Pancreas (tissue), 10 donors: ENCODE measurements around the gene CCNYL1. TPM values are rescaled to one million over a fixed set of nuclear protein-coding genes. Genes with fewer than 3 reads are reported as not detected.
"Not testable (repeated sequence)": the region's sequence is repeated elsewhere in the genome, so short reads cannot be mapped to it uniquely, and the experiment has no call there.

ENCODE experiments used
- ATAC-seq, 4 donors: fragments of 200-7000 bp; cut with Tn5 transposase; one replicate each; pipeline versions ENCODE4 v1.8.0 to v1.9.1; 2020; ENCODE audit warnings: mild to moderate bottlenecking in 4 of 4, moderate library complexity in 4 of 4
- DNase-seq, 6 donors: peaks; one replicate each; pipeline ENCODE4 v3.0.0-alpha.2; 2020
- FAIRE-seq: peaks from 2 replicates; lab custom pipeline; 2012; peaks lifted over from hg19 to GRCh38; lab: Jason Lieb, UNC
- H3K27ac ChIP-seq, 4 donors: fragments of 200-600 bp; sonication (generic); 1 replicate in 3 of 4; 2 replicates in 1 of 4; pipeline versions ENCODE4 v1.5.0 to v1.8.0; 2020
- H3K27me3 ChIP-seq, 4 donors: fragments of 200-600 bp; one replicate each; pipeline ENCODE4 v1.8.0; 2021
- H3K36me3 ChIP-seq, 3 donors: fragments of 200-600 bp; sonication (generic) in 1 of 3; one replicate each; pipeline versions ENCODE4 v1.5.0 to v1.8.0; 2020 to 2021
- H3K4me1 ChIP-seq, 3 donors: fragments of 200-600 bp; one replicate each; pipeline ENCODE4 v1.8.0; 2021
- H3K4me3 ChIP-seq, 4 donors: fragments of 200-600 bp; sonication (generic) in 2 of 4; one replicate each; pipeline versions ENCODE4 v1.5.0 to v1.8.0; 2020 to 2021
- H3K9me3 ChIP-seq, 4 donors: fragments of 200-600 bp; one replicate each; pipeline ENCODE4 v1.8.0; 2021
- CTCF ChIP-seq, 4 donors: fragments of 200-600 bp; sonication (generic) in 3 of 4; IDR thresholded peaks; one replicate each; pipeline versions ENCODE4 v1.5.0 to v1.8.0; 2021; ENCODE audit warnings: antibody characterized with exemption in 4 of 4
- WGBS, 2 donors: extraction: QIAGEN DNeasy Blood & Tissue Kit; methylation state at CpG; one replicate each; pipeline ENCODE4 v1.1.7; 2013; 5-methylcytosine and 5-hydroxymethylcytosine counted together
- intact Hi-C, 3 donors: fragments of 100-400 bp; cut with DNase I; formaldehyde crosslinking; loops; one replicate each; pipeline versions ENCODE4 v1.11.1 to v1.14.2; 2022
- polyA plus RNA-seq, 2 donors: library from polyadenylated mRNA; stranded (reverse); fragments of 200-250 nt; gene quantifications; one replicate each; pipeline ENCODE4 v1.2.3, GENCODE V29; 2013
- total RNA-seq, 6 donors: library from RNA; stranded (reverse); fragmentation: NEBNext Ultra II Directional in 4 of 6; extraction: Animal tissue kit (Norgen Biotek cat#: 25700) in 4 of 6; gene quantifications; one replicate each; pipeline versions ENCODE4 v1.2.1 to v1.2.4, GENCODE V29; 2021 to 2023
- donor health status: healthy with polysubstance abuse.
- donor health status: DM: no; HTN: no; CAD: no; lungs with moderate emphysema.
- donor health status: DM: no; HTN: no; CAD: no.
- donor health status: control.
- donor health status: control.
- donor health status: Bipolar disorder and iron deficiency.
- donor health status: DM: yes; HTN: yes; CAD: no.
- donor health status: DM: no; HTN: no; CAD: no.
- donor health status: DM: no; HTN: no; CAD: no.
- donor health status: DM: yes; HTN: yes; CAD: no.

CCNYL1 gene
- total and polyA plus RNA-seq, 8 donors: 5.2 to 12.4 (median 10.7) TPM

DNA sequence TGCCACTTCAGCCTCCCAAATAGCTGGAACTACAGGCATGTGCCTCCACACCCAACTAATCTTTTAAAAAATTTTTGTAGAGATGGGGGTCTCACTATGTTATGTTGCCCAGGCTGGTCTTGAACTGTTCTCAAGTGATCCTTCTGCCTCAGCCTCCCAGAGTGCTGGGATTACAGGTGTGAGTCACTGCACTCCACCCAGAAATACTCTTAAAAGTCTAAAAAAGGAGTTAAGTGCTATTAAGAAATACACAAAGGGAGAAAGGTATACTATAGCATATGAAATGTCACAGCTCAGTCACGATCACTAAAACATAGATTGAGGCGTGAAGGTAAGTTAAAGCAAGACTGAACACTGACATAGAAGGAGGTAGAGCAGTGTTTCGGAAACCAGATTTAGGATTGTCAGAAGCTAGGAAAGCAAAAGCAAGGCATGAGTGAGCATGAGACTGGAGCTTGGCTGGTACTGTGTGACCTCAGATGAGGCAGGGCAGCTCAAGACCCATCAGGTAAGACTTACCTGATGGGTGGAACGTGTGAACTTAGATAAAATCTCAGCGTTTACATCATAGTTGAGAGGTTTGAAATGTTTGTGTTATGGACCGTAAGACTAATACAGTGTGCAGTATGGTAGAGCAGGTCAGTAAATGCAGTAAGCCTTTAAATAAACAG lies 9.2 kb downstream of the CCNYL1 start:
- no peak for DNase-seq
- WGBS, 2 donors: 65 to 66% methylated on average over 6 of the region's 6 CpGs
- Histone ChIP-seq H3K27me3 (no peaks in the 10 kb centered on the region), H3K9me3 (no peaks in the 10 kb centered on the region), H3K4me1 (peaks cover 0 to 14% (median 14%) of the 10 kb centered on the region in 3 donors), H3K27ac (no peak overlapping the region), H3K4me3 (no peak overlapping the region), H3K36me3 (no peaks in the 10 kb centered on the region)
- TF ChIP-seq CTCF (IDR thresholded peaks at IDR 0.05): no peak
- peak in 3 of 4 donors; percentile 20 to 32 (median 21) for ATAC-seq
- no peak for FAIRE-seq
- intact Hi-C loops: no loop called here

- intact Hi-C loops: no loop called here
- H3K36me3 ChIP-seq: no peaks in the 10 kb centered on the region
- no peak for TF ChIP-seq CTCF (IDR thresholded peaks at IDR 0.05)
- no peaks in the 10 kb centered on the region for H3K27me3 ChIP-seq
- DNase-seq (no peak), FAIRE-seq (no peak), ATAC-seq (peak in 1 of 4 donors; percentile 13)
- no peak overlapping the region for H3K4me3 ChIP-seq
- peaks cover 0 to 14% (median 14%) of the 10 kb centered on the region in 3 donors for H3K4me1 ChIP-seq
- H3K9me3 ChIP-seq: no peaks in the 10 kb centered on the region
- WGBS, 2 donors: 82 to 88% methylated on average over 7 of the region's 7 CpGs
- no peak overlapping the region for H3K27ac ChIP-seq
These were observed 11.5 kb downstream of the CCNYL1 start for GRCh38 chr2:207722773-207723424.

DNA sequence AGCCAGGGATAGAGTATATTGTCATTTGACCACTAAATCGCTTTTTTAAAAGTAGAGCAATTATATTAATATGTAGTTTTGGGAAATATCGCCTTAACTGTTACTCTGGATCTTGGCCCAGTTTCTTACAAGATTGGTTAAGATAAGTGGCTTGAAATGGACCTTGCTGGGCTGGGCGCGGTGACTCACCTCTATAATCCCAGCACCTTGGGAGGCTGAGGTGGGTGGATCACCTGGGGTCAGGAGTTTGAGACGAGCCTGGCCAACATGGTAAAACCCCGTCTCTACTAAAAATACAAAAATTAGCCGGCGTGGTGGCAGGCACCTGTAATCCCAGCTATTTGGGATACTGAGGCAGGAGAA lies 12.0 kb downstream of the CCNYL1 start:
- peaks cover 0 to 14% (median 14%) of the 10 kb centered on the region in 3 donors for H3K4me1 ChIP-seq
- intact Hi-C loops, H3K27ac ChIP-seq, FAIRE-seq, H3K9me3 ChIP-seq, H3K27me3 ChIP-seq, H3K36me3 ChIP-seq, DNase-seq, H3K4me3 ChIP-seq: not testable (repeated sequence)
- WGBS, 2 donors: 70 to 73% methylated on average over 8 of the region's 8 CpGs
- peak in 3 of 4 donors; percentile 45 to 60 (median 58) for ATAC-seq

DNA sequence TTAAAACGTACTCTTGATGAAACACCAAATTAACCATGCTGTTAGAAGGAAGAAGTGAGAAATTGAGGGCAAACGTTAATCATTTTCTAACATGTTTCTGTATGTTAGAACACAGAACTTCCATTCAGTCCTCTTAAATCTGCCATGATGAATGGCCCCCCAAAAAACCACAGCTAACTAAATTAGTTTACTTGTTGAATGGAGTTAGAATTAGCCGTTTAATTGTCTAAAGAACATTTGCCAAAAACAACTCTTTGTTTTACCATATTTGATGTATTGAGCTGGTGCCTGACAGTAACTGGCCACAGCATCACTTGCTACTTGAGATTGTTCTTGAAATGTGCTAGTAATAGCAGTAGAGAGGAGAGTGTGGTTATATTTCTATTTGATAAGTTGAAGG lies 12.7 kb downstream of the CCNYL1 start:
- intact Hi-C loops: no loop called here
- TF ChIP-seq CTCF (IDR thresholded peaks at IDR 0.05): no peak
- no peaks in the 10 kb centered on the region for H3K36me3 ChIP-seq
- H3K4me3 ChIP-seq: no peak overlapping the region
- no peak overlapping the region for H3K27ac ChIP-seq
- 27 to 30% methylated on average over 3 of the region's 3 CpGs for WGBS, 2 donors
- FAIRE-seq (no peak), DNase-seq (no peak), ATAC-seq (no peak)
- no peaks in the 10 kb centered on the region for H3K9me3 ChIP-seq
- H3K4me1 ChIP-seq: peaks cover 0 to 14% (median 14%) of the 10 kb centered on the region in 3 donors
- no peaks in the 10 kb centered on the region for H3K27me3 ChIP-seq

- no peak overlapping the region for H3K27ac ChIP-seq
- H3K9me3 ChIP-seq: no peaks in the 10 kb centered on the region
- no peaks in the 10 kb centered on the region for H3K36me3 ChIP-seq
- H3K4me3 ChIP-seq: no peak overlapping the region
- FAIRE-seq: no peak
- H3K4me1 ChIP-seq: peaks cover 0 to 14% (median 14%) of the 10 kb centered on the region in 3 donors
- TF ChIP-seq CTCF (IDR thresholded peaks at IDR 0.05): no peak
- H3K27me3 ChIP-seq: no peaks in the 10 kb centered on the region
- no peak for ATAC-seq
- DNase-seq: no peak
- intact Hi-C loops: no loop called here
- 68 to 71% methylated on average over 4 of the region's 4 CpGs for WGBS, 2 donors
These were observed 14.6 kb downstream of the CCNYL1 start for GRCh38 chr2:207725873-207726578.
